DOHH2 (cell line): ENCODE data around the gene IL31.

Source experiments
- H3F3A ChIP-seq: fragments of 200-600 bp; sonication (generic), shearing (Covaris generic); 2 replicates; pipeline ENCODE4 v1.6.0; 2016; ENCODE audit warnings: antibody characterized with exemption, mild to moderate bottlenecking; ENCODE audit not compliant: control insufficient read depth, insufficient read depth
- H3K27ac ChIP-seq: fragments of 200-600 bp; sonication (generic); 2 replicates; pipeline ENCODE4 v1.5.1; 2014; ENCODE audit warnings: low read depth, mild to moderate bottlenecking, low read length, moderate library complexity
- H3K27me3 ChIP-seq: fragments of 200-600 bp; sonication (generic); 2 replicates; pipeline ENCODE4 v1.6.1; 2014; ENCODE audit warnings: mild to moderate bottlenecking, low read length, mixed read lengths; ENCODE audit not compliant: control insufficient read depth
- H3K36me3 ChIP-seq: fragments of 200-600 bp; sonication (generic); 2 replicates; pipeline ENCODE4 v1.6.1; 2014; ENCODE audit warnings: mild to moderate bottlenecking, low read length, moderate library complexity, mixed read lengths; ENCODE audit not compliant: control insufficient read depth
- H3K4me1 ChIP-seq: fragments of 200-600 bp; sonication (generic); 2 replicates; pipeline ENCODE4 v1.6.1; 2014; ENCODE audit warnings: mild to moderate bottlenecking, low read length, mixed read lengths; ENCODE audit not compliant: control insufficient read depth
- H3K4me2 ChIP-seq: fragments of 200-600 bp; sonication (generic); 2 replicates; pipeline ENCODE4 v1.6.0; 2014; ENCODE audit warnings: mild to moderate bottlenecking, low read length, moderate library complexity
- H3K4me3 ChIP-seq: fragments of 200-600 bp; sonication (generic); 2 replicates; pipeline ENCODE4 v1.5.1; 2014; ENCODE audit warnings: mild to moderate bottlenecking, low read length, mixed read lengths
- H3K79me2 ChIP-seq: fragments of 200-600 bp; sonication (generic); 2 replicates; pipeline ENCODE4 v1.6.1; 2014; ENCODE audit warnings: mild to moderate bottlenecking, low read length, mixed read lengths; ENCODE audit not compliant: control insufficient read depth
- H3K9me2 ChIP-seq: fragments of 200-600 bp; sonication (generic); replicated peaks from 2 replicates; pipeline ENCODE4 v1.6.1; 2014; ENCODE audit warnings: mild to moderate bottlenecking, low read length, mixed read lengths; ENCODE audit not compliant: control insufficient read depth
- H3K9me3 ChIP-seq: fragments of 200-600 bp; sonication (generic); 2 replicates; pipeline ENCODE4 v1.6.1; 2014; ENCODE audit warnings: antibody characterized with exemption, low read length, mixed read lengths; ENCODE audit not compliant: control insufficient read depth, insufficient read depth
- H4K20me1 ChIP-seq: fragments of 200-600 bp; sonication (generic); 2 replicates; pipeline ENCODE4 v1.6.0; 2014; ENCODE audit warnings: low read depth, mild to moderate bottlenecking, antibody characterized with exemption, low read length, moderate library complexity; ENCODE audit not compliant: control insufficient read depth, insufficient read depth
- EZH2phosphoT487 ChIP-seq: fragments of 200-600 bp; sonication (generic); IDR thresholded peaks from 2 replicates; pipeline ENCODE4 v1.6.1; 2017; ENCODE audit warnings: borderline replicate concordance, mild to moderate bottlenecking, antibody characterized with exemption, low read length, moderate library complexity, mixed read lengths
- TF ChIP-seq, protein P1 (sequence below): fragments of 200-600 bp; sonication (generic); IDR thresholded peaks from one replicate; pipeline ENCODE4 v1.5.1; 2014; ENCODE audit warnings: antibody characterized with exemption, mild to moderate bottlenecking, low read depth, low read length; ENCODE audit not compliant: poor library complexity, severe bottlenecking

The IL31 gene

GRCh38 chr12:122145505-122146330, 28.3 kb downstream of the IL31 start:
- Histone ChIP-seq H3K79me2 (no peaks in the 10 kb centered on the region), H4K20me1 (no peaks in the 10 kb centered on the region)

GRCh38 chr12:122144885-122145284, 29.1 kb downstream of the IL31 start:
- Histone ChIP-seq H3K4me2 (no peak overlapping the region), H3K4me1 (no peaks in the 10 kb centered on the region), H3K27me3 (no peaks in the 10 kb centered on the region), H3F3A (no peaks in the 10 kb centered on the region), H3K4me3 (no peak overlapping the region), H3K36me3 (peaks cover 23% of the 10 kb centered on the region), H4K20me1 (no peaks in the 10 kb centered on the region), H3K79me2 (no peaks in the 10 kb centered on the region), H3K27ac (no peak overlapping the region), H3K9me2 (no peaks in the 10 kb centered on the region), H3K9me3 (no peaks in the 10 kb centered on the region)
- TF ChIP-seq EZH2phosphoT487 = no peak
- TF ChIP-seq, protein P1, sequence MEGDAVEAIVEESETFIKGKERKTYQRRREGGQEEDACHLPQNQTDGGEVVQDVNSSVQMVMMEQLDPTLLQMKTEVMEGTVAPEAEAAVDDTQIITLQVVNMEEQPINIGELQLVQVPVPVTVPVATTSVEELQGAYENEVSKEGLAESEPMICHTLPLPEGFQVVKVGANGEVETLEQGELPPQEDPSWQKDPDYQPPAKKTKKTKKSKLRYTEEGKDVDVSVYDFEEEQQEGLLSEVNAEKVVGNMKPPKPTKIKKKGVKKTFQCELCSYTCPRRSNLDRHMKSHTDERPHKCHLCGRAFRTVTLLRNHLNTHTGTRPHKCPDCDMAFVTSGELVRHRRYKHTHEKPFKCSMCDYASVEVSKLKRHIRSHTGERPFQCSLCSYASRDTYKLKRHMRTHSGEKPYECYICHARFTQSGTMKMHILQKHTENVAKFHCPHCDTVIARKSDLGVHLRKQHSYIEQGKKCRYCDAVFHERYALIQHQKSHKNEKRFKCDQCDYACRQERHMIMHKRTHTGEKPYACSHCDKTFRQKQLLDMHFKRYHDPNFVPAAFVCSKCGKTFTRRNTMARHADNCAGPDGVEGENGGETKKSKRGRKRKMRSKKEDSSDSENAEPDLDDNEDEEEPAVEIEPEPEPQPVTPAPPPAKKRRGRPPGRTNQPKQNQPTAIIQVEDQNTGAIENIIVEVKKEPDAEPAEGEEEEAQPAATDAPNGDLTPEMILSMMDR = no peak

More at GRCh38 chr12:122145505-122146330, 28.3 kb downstream of the IL31 start:
- no peaks in the 10 kb centered on the region for H3K4me1 ChIP-seq
- peaks cover 21% of the 10 kb centered on the region for H3K36me3 ChIP-seq
- no peaks in the 10 kb centered on the region for H3K9me3 ChIP-seq
- H3K27ac ChIP-seq = no peak overlapping the region
- no peaks in the 10 kb centered on the region for H3F3A ChIP-seq
- H3K9me2 ChIP-seq = no peaks in the 10 kb centered on the region
- H3K4me3 ChIP-seq = no peak overlapping the region
- TF ChIP-seq, protein P1 = no peak
- no peak for TF ChIP-seq EZH2phosphoT487
- H3K4me2 ChIP-seq = no peak overlapping the region
- H3K27me3 ChIP-seq = no peaks in the 10 kb centered on the region

- no peaks in the 10 kb centered on the region for H3K9me2 ChIP-seq
- H3K4me3 ChIP-seq = no peak overlapping the region
- no peaks in the 10 kb centered on the region for H3K27me3 ChIP-seq
- no peaks in the 10 kb centered on the region for H3K4me1 ChIP-seq
- TF ChIP-seq, protein P1 = no peak
- no peak for TF ChIP-seq EZH2phosphoT487
- H3K27ac ChIP-seq = no peak overlapping the region
- H3K4me2 ChIP-seq = no peak overlapping the region
- no peaks in the 10 kb centered on the region for H3F3A ChIP-seq
- H3K79me2 ChIP-seq = no peaks in the 10 kb centered on the region
- peaks cover 28% of the 10 kb centered on the region for H3K36me3 ChIP-seq
- no peaks in the 10 kb centered on the region for H4K20me1 ChIP-seq
- no peaks in the 10 kb centered on the region for H3K9me3 ChIP-seq
These were observed 31.2 kb downstream of the IL31 start for GRCh38 chr12:122142857-122143256.
